Stomach (tissue), 4 donors: Measurements from ENCODE around the gene ATG12.

Experiments used
- EP300 ChIP-seq: sonication (generic); formaldehyde crosslinking; IDR thresholded peaks from one replicate; pipeline ENCODE4 v1.6.1; 2017; ENCODE audit warnings: antibody characterized with exemption
- POLR2A ChIP-seq, 4 donors: fragments of 450-650 bp; IDR thresholded peaks; one replicate each; pipeline ENCODE4 v1.6.1; 2016; ENCODE audit warnings: antibody characterized with exemption in 4 of 4, control low read depth in 2 of 4, mild to moderate bottlenecking in 1 of 4, moderate library complexity in 1 of 4
- POLR2AphosphoS5 ChIP-seq, 3 donors: sonication (generic); formaldehyde crosslinking; IDR thresholded peaks; one replicate each; pipeline ENCODE4 v1.6.1; 2016; ENCODE audit warnings: antibody characterized with exemption in 3 of 3
- TF ChIP-seq, protein P1 (sequence below), 7 experiments: fragments of 450-650 bp in 4 of 7; fragments of 200-600 bp in 3 of 7; sonication (generic) in 3 of 7; IDR thresholded peaks; one replicate each; pipeline ENCODE4 v1.5.1; 2016 to 2019; ENCODE audit warnings: antibody characterized with exemption in 7 of 7, control low read depth in 2 of 7, mild to moderate bottlenecking in 1 of 7

DNA sequence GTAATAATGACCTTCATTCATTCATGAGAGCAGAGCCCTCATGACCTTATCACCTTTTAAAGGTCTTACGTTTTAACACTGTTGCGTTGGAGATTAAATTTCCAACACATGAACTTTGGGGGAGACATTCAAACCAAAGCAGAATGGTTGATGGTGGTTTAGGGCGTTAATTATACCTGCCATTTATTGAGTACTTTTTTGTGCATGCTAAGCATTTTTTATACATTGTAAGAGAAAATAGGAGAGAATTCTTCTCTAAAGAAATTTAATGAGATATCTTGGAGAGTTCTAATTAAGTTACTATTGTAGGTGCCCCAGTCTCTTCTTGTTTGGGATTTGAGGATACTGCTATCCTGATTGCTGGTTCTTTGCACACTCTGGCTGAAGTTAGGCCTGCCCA, 12.8 kb upstream of the ATG12 start:
- TF ChIP-seq, protein P1, sequence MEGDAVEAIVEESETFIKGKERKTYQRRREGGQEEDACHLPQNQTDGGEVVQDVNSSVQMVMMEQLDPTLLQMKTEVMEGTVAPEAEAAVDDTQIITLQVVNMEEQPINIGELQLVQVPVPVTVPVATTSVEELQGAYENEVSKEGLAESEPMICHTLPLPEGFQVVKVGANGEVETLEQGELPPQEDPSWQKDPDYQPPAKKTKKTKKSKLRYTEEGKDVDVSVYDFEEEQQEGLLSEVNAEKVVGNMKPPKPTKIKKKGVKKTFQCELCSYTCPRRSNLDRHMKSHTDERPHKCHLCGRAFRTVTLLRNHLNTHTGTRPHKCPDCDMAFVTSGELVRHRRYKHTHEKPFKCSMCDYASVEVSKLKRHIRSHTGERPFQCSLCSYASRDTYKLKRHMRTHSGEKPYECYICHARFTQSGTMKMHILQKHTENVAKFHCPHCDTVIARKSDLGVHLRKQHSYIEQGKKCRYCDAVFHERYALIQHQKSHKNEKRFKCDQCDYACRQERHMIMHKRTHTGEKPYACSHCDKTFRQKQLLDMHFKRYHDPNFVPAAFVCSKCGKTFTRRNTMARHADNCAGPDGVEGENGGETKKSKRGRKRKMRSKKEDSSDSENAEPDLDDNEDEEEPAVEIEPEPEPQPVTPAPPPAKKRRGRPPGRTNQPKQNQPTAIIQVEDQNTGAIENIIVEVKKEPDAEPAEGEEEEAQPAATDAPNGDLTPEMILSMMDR (IDR thresholded peaks at IDR 0.05): no peak
- TF ChIP-seq POLR2A (IDR thresholded peaks at IDR 0.05) (no peak), POLR2AphosphoS5 (IDR thresholded peaks at IDR 0.05) (no peak), EP300 (no peak)
